Tibial nerve (tissue), 4 donors: ENCODE results near the gene PBRM1. TPM values are rescaled to one million over a fixed set of nuclear protein-coding genes. Genes with fewer than 3 reads are reported as not detected.

Experiments
- DNase-seq, 2 donors: peaks; one replicate each; pipeline ENCODE4 v3.0.0-alpha.2; 2019; ENCODE audit warnings: low spot score in 2 of 2
- H3K27ac ChIP-seq, 4 donors: fragments of 200-600 bp; sonication (generic) in 3 of 4; one replicate each; pipeline ENCODE4 v1.5.1; 2017 to 2019; ENCODE audit warnings: mild to moderate bottlenecking in 1 of 4
- H3K27me3 ChIP-seq, 2 donors: fragments of 200-600 bp; sonication (generic) in 1 of 2; one replicate each; pipeline versions ENCODE4 v1.5.1 to v1.6.0; 2017 to 2019
- H3K36me3 ChIP-seq, 3 donors: fragments of 200-600 bp; sonication (generic); one replicate each; pipeline ENCODE4 v1.5.1; 2018 to 2019
- H3K4me1 ChIP-seq, 4 donors: fragments of 200-600 bp; sonication (generic) in 3 of 4; one replicate each; pipeline ENCODE4 v1.5.1; 2017 to 2019
- H3K4me3 ChIP-seq, 4 donors: fragments of 200-600 bp; sonication (generic) in 3 of 4; one replicate each; pipeline ENCODE4 v1.5.1; 2017 to 2019; ENCODE audit warnings: mild to moderate bottlenecking in 1 of 4, moderate library complexity in 1 of 4
- H3K9me3 ChIP-seq, 4 donors: fragments of 200-600 bp; sonication (generic) in 3 of 4; one replicate each; pipeline ENCODE4 v1.5.1; 2017 to 2019
- EP300 ChIP-seq, 2 donors: sonication (generic); formaldehyde crosslinking; IDR thresholded peaks; one replicate each; pipeline ENCODE4 v1.6.1; 2017; ENCODE audit warnings: antibody characterized with exemption in 2 of 2, mild to moderate bottlenecking in 1 of 2
- POLR2A ChIP-seq, 2 donors: fragments of 450-650 bp; IDR thresholded peaks; one replicate each; pipeline ENCODE4 v1.6.1; 2017; ENCODE audit warnings: antibody characterized with exemption in 2 of 2, mild to moderate bottlenecking in 2 of 2, moderate library complexity in 2 of 2
- WGBS, 2 donors: methylation state at CpG; one replicate each; pipeline ENCODE4 v1.1.5; 2018; 5-methylcytosine and 5-hydroxymethylcytosine counted together
- total RNA-seq, 4 donors: library from RNA; depleted of rRNA; stranded (reverse); fragments of >200 nt; gene quantifications; one replicate each; pipeline ENCODE4 v1.1.0, GENCODE V29; 2016
- TF ChIP-seq, protein P1 (sequence below), 5 experiments: fragments of 200-600 bp in 3 of 5; fragments of 450-650 bp in 2 of 5; sonication (generic) in 3 of 5; IDR thresholded peaks; one replicate each; pipeline ENCODE4 v1.5.1; 2016 to 2019; ENCODE audit warnings: antibody characterized with exemption in 5 of 5, mild to moderate bottlenecking in 3 of 5, moderate library complexity in 2 of 5

The PBRM1 gene
- total RNA-seq, 4 donors from 2014 or later, result 87.0 to 123 (median 114) TPM

DNA sequence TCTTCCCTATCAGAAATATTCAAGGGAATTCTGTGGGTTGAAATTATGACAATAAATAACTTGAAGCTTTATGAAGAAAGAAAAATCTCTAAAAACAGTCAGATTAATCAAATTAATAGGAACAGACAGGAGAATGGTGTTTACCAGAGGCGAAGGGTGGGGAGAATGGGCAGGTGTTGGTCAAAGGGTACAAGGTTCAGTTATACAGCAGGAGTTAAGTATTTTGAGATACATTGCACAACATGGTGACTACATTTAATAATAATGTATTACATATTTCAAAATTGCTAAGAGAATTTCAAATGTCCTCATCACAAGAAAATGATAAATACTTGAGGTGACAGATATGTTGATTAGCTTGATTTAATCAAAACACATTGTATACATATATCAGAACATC, 38.8 kb upstream of the PBRM1 start:
- Histone ChIP-seq H3K36me3 (peaks cover 0 to 74% (median 0%) of the 10 kb centered on the region in 3 donors), H3K4me3 (no peak overlapping the region), H3K27ac (no peak overlapping the region), H3K27me3 (no peaks in the 10 kb centered on the region), H3K9me3 (peaks cover 0 to 14% (median 2%) of the 10 kb centered on the region in 4 donors), H3K4me1 (no peaks in the 10 kb centered on the region)
- no peak for DNase-seq
- TF ChIP-seq, protein P1, sequence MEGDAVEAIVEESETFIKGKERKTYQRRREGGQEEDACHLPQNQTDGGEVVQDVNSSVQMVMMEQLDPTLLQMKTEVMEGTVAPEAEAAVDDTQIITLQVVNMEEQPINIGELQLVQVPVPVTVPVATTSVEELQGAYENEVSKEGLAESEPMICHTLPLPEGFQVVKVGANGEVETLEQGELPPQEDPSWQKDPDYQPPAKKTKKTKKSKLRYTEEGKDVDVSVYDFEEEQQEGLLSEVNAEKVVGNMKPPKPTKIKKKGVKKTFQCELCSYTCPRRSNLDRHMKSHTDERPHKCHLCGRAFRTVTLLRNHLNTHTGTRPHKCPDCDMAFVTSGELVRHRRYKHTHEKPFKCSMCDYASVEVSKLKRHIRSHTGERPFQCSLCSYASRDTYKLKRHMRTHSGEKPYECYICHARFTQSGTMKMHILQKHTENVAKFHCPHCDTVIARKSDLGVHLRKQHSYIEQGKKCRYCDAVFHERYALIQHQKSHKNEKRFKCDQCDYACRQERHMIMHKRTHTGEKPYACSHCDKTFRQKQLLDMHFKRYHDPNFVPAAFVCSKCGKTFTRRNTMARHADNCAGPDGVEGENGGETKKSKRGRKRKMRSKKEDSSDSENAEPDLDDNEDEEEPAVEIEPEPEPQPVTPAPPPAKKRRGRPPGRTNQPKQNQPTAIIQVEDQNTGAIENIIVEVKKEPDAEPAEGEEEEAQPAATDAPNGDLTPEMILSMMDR (IDR thresholded peaks at IDR 0.05), result no peak
- TF ChIP-seq EP300 (IDR thresholded peaks at IDR 0.05) (no peak), POLR2A (IDR thresholded peaks at IDR 0.05) (no peak)
- WGBS, 2 donors, result 90 to 97% methylated on average over 1 of the region's 1 CpG

- TF ChIP-seq EP300 (IDR thresholded peaks at IDR 0.05) (no peak), POLR2A (IDR thresholded peaks at IDR 0.05) (no peak)
- TF ChIP-seq, protein P1 (IDR thresholded peaks at IDR 0.05), result no peak
- peaks cover 0 to 17% (median 3%) of the 10 kb centered on the region in 4 donors for H3K9me3 ChIP-seq
- H3K36me3 ChIP-seq, result peaks cover 0 to 74% (median 0%) of the 10 kb centered on the region in 3 donors
- no peak overlapping the region for H3K4me3 ChIP-seq
- H3K4me1 ChIP-seq, result no peaks in the 10 kb centered on the region
- DNase-seq, result no peak
- H3K27me3 ChIP-seq, result no peaks in the 10 kb centered on the region
- WGBS, 2 donors, result 93% methylated on average over 5 of the region's 5 CpGs
- H3K27ac ChIP-seq, result no peak overlapping the region
Measured at GRCh38 chr3:52723935-52724334, 38.2 kb upstream of the PBRM1 start.

DNA sequence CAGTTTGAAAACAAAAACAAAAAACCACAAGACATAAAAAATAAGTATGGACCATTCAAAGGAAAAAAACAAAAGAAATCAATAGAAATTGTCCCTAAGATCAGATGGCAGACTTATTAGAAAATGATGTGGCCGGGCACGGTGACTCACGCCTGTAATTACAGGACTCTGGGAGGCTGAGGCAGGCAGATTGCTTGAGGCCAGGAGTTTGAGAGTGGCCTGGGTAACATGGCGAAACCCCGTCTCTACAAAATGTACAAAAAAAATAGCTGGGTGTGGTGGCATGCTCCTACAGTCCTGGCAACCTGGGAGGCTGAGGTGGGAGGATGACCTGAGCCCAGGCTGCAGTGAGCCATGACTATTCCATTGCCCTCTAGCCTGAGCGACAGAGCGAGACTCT, 36.8 kb upstream of the PBRM1 start:
- no peaks in the 10 kb centered on the region for H3K4me1 ChIP-seq
- H3K27me3 ChIP-seq, result no peaks in the 10 kb centered on the region
- H3K36me3 ChIP-seq, result peaks cover 0 to 66% (median 0%) of the 10 kb centered on the region in 3 donors
- H3K27ac ChIP-seq, result no peak overlapping the region
- H3K9me3 ChIP-seq, result peaks cover 0 to 12% (median 3%) of the 10 kb centered on the region in 4 donors
- whole genome bisulfite sequencing, 2 donors, result 93 to 95% methylated on average over 7 of the region's 7 CpGs
- TF ChIP-seq POLR2A (IDR thresholded peaks at IDR 0.05), result no peak
- TF ChIP-seq, protein P1 (IDR thresholded peaks at IDR 0.05), result no peak
- TF ChIP-seq EP300 (IDR thresholded peaks at IDR 0.05), result no peak
- no peak overlapping the region for H3K4me3 ChIP-seq
- no peak for DNase-seq

DNA sequence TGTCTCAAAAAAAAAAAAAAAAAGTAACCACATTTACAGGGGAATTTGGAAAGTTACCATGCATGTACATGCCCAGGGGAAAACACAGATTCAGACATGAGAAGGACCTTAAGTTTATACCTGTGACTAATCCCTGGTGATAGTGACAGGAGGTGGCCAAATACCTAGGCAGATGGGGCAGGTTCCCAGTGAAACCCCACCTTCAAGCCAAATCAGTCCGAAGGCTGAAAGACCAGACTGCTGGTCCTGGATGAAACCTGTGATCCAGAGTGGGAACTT, 36.0 kb upstream of the PBRM1 start:
- no peak for DNase-seq

GRCh38 chr3:52721002-52721729, 35.5 kb upstream of the PBRM1 start:
- H3K36me3 ChIP-seq, result peaks cover 0 to 61% (median 0%) of the 10 kb centered on the region in 3 donors
- no peak for DNase-seq
- peaks cover 0 to 12% (median 3%) of the 10 kb centered on the region in 4 donors for H3K9me3 ChIP-seq
- WGBS, 2 donors, result 80 to 84% methylated on average over 6 of the region's 6 CpGs
- H3K27ac ChIP-seq, result no peak overlapping the region
- H3K4me1 ChIP-seq, result no peaks in the 10 kb centered on the region
- no peaks in the 10 kb centered on the region for H3K27me3 ChIP-seq
- no peak overlapping the region for H3K4me3 ChIP-seq
- TF ChIP-seq POLR2A (IDR thresholded peaks at IDR 0.05), result no peak
- TF ChIP-seq, protein P1 (IDR thresholded peaks at IDR 0.05), result no peak
- TF ChIP-seq EP300 (IDR thresholded peaks at IDR 0.05), result no peak

More for the DNA sequence above, 36.0 kb upstream of the PBRM1 start:
- H3K27ac ChIP-seq, result no peak overlapping the region
- H3K4me3 ChIP-seq, result no peak overlapping the region
- WGBS, 2 donors, result 100% methylated on average over 1 of the region's 1 CpG
- H3K27me3 ChIP-seq, result no peaks in the 10 kb centered on the region
- peaks cover 0 to 12% (median 3%) of the 10 kb centered on the region in 4 donors for H3K9me3 ChIP-seq
- H3K36me3 ChIP-seq, result peaks cover 0 to 63% (median 0%) of the 10 kb centered on the region in 3 donors
- no peaks in the 10 kb centered on the region for H3K4me1 ChIP-seq
- TF ChIP-seq EP300 (IDR thresholded peaks at IDR 0.05) (no peak), POLR2A (IDR thresholded peaks at IDR 0.05) (no peak)
- TF ChIP-seq, protein P1 (IDR thresholded peaks at IDR 0.05), result no peak
